Astrocyte (in vitro differentiated cells and primary cell): ENCODE results near the gene EIF4ENIF1. TPM values are rescaled to one million over a fixed set of nuclear protein-coding genes. Genes with fewer than 3 reads are reported as not detected.
A peak's percentile ranks its signal among the peaks of the same experiment; 100 is the strongest.
"Not testable (repeated sequence)": the region's sequence is repeated elsewhere in the genome, so short reads cannot be mapped to it uniquely, and the experiment has no call there.

Experiments used
- DNase-seq: peaks from one replicate; pipeline ENCODE4 v3.0.0-alpha.2; 2010; ENCODE audit warnings: low read depth
- FAIRE-seq: peaks from 2 replicates; lab custom pipeline; 2011; peaks lifted over from hg19 to GRCh38; lab: Jason Lieb, UNC
- H2AFZ ChIP-seq: 2 replicates; pipeline ENCODE4 v1.6.0; 2012; ENCODE audit warnings: low read depth, low read length, inconsistent platforms
- H3K27ac ChIP-seq: 2 replicates; pipeline ENCODE4 v1.5.1; 2011; ENCODE audit warnings: low read depth, low read length, inconsistent platforms
- H3K27me3 ChIP-seq: 2 replicates; pipeline ENCODE4 v1.6.0; 2011; ENCODE audit warnings: low read length, inconsistent platforms; ENCODE audit not compliant: insufficient read depth
- H3K36me3 ChIP-seq: 2 replicates; pipeline ENCODE4 v1.5.1; 2011; ENCODE audit warnings: low read length, inconsistent platforms; ENCODE audit not compliant: insufficient read depth
- H3K4me1 ChIP-seq: 2 replicates; pipeline ENCODE4 v1.5.1; 2011; ENCODE audit warnings: low read length, inconsistent platforms; ENCODE audit not compliant: insufficient read depth
- H3K4me2 ChIP-seq: 2 replicates; pipeline ENCODE4 v1.6.0; 2012; ENCODE audit warnings: low read length, inconsistent platforms
- H3K4me3 ChIP-seq: 2 replicates; pipeline ENCODE4 v1.5.1; 2011; ENCODE audit warnings: low read depth, mild to moderate bottlenecking, low read length, inconsistent platforms; ENCODE audit not compliant: insufficient read depth
- H3K79me2 ChIP-seq: 2 replicates; pipeline ENCODE4 v1.6.0; 2012; ENCODE audit warnings: mild to moderate bottlenecking, low read length, inconsistent platforms; ENCODE audit not compliant: insufficient read depth
- H3K9ac ChIP-seq: 2 replicates; pipeline ENCODE4 v1.6.0; 2012; ENCODE audit warnings: mild to moderate bottlenecking, low read length, inconsistent platforms
- H3K9me3 ChIP-seq: 2 replicates; pipeline ENCODE4 v1.5.1; 2012; ENCODE audit warnings: low read depth, mild to moderate bottlenecking, low read length, inconsistent platforms; ENCODE audit not compliant: insufficient read depth
- H4K20me1 ChIP-seq: 2 replicates; pipeline ENCODE4 v1.6.0; 2012; ENCODE audit warnings: low read length, inconsistent platforms; ENCODE audit not compliant: insufficient read depth
- H3K27ac Mint-ChIP-seq: one replicate; pipeline ENCODE4 v1.8.0; 2021; ENCODE audit warnings: mild to moderate bottlenecking, mixed read lengths; ENCODE audit not compliant: unreplicated experiment
- H3K27me3 Mint-ChIP-seq: one replicate; pipeline ENCODE4 v1.8.0; 2021; ENCODE audit warnings: low read depth, mixed read lengths; ENCODE audit not compliant: unreplicated experiment
- H3K36me3 Mint-ChIP-seq: one replicate; pipeline ENCODE4 v1.8.0; 2021; ENCODE audit warnings: low read depth, mixed read lengths; ENCODE audit not compliant: unreplicated experiment
- H3K4me1 Mint-ChIP-seq: one replicate; pipeline ENCODE4 v1.8.0; 2021; ENCODE audit warnings: low read depth, mixed read lengths; ENCODE audit not compliant: unreplicated experiment
- H3K4me3 Mint-ChIP-seq: one replicate; pipeline ENCODE4 v1.8.0; 2021; ENCODE audit warnings: mild to moderate bottlenecking, moderate library complexity, mixed read lengths; ENCODE audit not compliant: unreplicated experiment
- H3K9me3 Mint-ChIP-seq: one replicate; pipeline ENCODE4 v1.8.0; 2021; ENCODE audit warnings: mild to moderate bottlenecking, mixed read lengths; ENCODE audit not compliant: unreplicated experiment
- CTCF ChIP-seq: IDR thresholded peaks from 2 replicates; pipeline ENCODE4 v1.5.1; 2011; ENCODE audit warnings: low read depth, mild to moderate bottlenecking, inconsistent platforms, low read length, moderate library complexity; ENCODE audit not compliant: insufficient read depth
- EZH2 ChIP-seq: IDR thresholded peaks from 2 replicates; pipeline ENCODE4 v1.6.1; 2012; ENCODE audit warnings: mild to moderate bottlenecking, low read length, inconsistent platforms; ENCODE audit not compliant: insufficient read depth
- total RNA-seq: library from RNA; stranded (reverse); gene quantifications from 2 replicates; pipeline ENCODE4 v1.2.1, GENCODE V29; 2021

The EIF4ENIF1 gene
- total RNA-seq, 1 donor from 2014 or later = 27.0 TPM

- no peak overlapping the region for H3K4me3 Mint-ChIP-seq
- peaks cover 12% of the 10 kb centered on the region for H3K4me1 ChIP-seq
These were observed 41.2 kb upstream of the EIF4ENIF1 start for GRCh38 chr22:31530823-31531195.

GRCh38 chr22:31526270-31526669, 36.6 kb upstream of the EIF4ENIF1 start:
- Histone ChIP-seq H3K27me3 (no peaks in the 10 kb centered on the region), H3K27ac (no peak overlapping the region), H2AFZ (no peak overlapping the region), H3K79me2 (no peaks in the 10 kb centered on the region), H3K4me2 (no peak overlapping the region), H3K4me3 (no peak overlapping the region), H3K9me3 (no peaks in the 10 kb centered on the region), H3K36me3 (no peaks in the 10 kb centered on the region), H3K9ac (no peak overlapping the region), H3K4me1 (peaks cover 12% of the 10 kb centered on the region), H4K20me1 (no peaks in the 10 kb centered on the region)
- FAIRE-seq (no peak), DNase-seq (no peak)
- no peak overlapping the region for H3K27ac Mint-ChIP-seq
- peaks cover 8% of the 10 kb centered on the region for H3K4me1 Mint-ChIP-seq
- no peak overlapping the region for H3K4me3 Mint-ChIP-seq
- H3K9me3 Mint-ChIP-seq = peaks cover 3% of the 10 kb centered on the region
- TF ChIP-seq CTCF (no peak), EZH2 (no peak)
- no peaks in the 10 kb centered on the region for H3K27me3 Mint-ChIP-seq
- peaks cover 9% of the 10 kb centered on the region for H3K36me3 Mint-ChIP-seq

More at GRCh38 chr22:31530823-31531195, 41.2 kb upstream of the EIF4ENIF1 start:
- Mint-ChIP-seq H3K36me3 (peaks cover 7% of the 10 kb centered on the region), H3K9me3 (peaks cover 3% of the 10 kb centered on the region), H3K27ac (peak overlapping the region; percentile 76), H3K27me3 (no peaks in the 10 kb centered on the region), H3K4me1 (peaks cover 17% of the 10 kb centered on the region)
- no peak for TF ChIP-seq EZH2
- no peak for TF ChIP-seq CTCF
- Histone ChIP-seq H3K9me3 (no peaks in the 10 kb centered on the region), H3K4me3 (no peak overlapping the region), H3K79me2 (no peaks in the 10 kb centered on the region), H3K36me3 (no peaks in the 10 kb centered on the region), H3K27me3 (no peaks in the 10 kb centered on the region), H2AFZ (no peak overlapping the region), H4K20me1 (no peaks in the 10 kb centered on the region), H3K9ac (peak overlapping the region; percentile 1), H3K4me2 (peak overlapping the region; percentile 60), H3K27ac (peak overlapping the region; percentile 61)
- DNase-seq (peak; percentile 55), FAIRE-seq (no peak)

- not testable (repeated sequence) for H3K79me2 ChIP-seq, FAIRE-seq, H3K36me3 ChIP-seq, H3K4me2 ChIP-seq, H3K9me3 Mint-ChIP-seq, H3K4me1 Mint-ChIP-seq, H3K27me3 Mint-ChIP-seq, H3K27ac ChIP-seq, H3K9me3 ChIP-seq, H3K9ac ChIP-seq, H3K4me3 Mint-ChIP-seq, H3K27ac Mint-ChIP-seq, H3K36me3 Mint-ChIP-seq, H3K4me1 ChIP-seq, DNase-seq, H2AFZ ChIP-seq, H3K4me3 ChIP-seq, H3K27me3 ChIP-seq, H4K20me1 ChIP-seq
These were observed 34.5 kb upstream of the EIF4ENIF1 start for GRCh38 chr22:31524132-31524531.
